ENCODE results near the gene TMEM234.
"Not testable (repeated sequence)": the region's sequence is repeated elsewhere in the genome, so short reads cannot be mapped to it uniquely, and the experiment has no call there.

The TMEM234 gene

GRCh38 chr1:32221980-32222755 lies at the start of gene TMEM234, which contains the start of gene EIF3I:
TMEM234 (minus strand) TSS chr1:32222353; CDS start chr1:32222322, 31 bp downstream.
EIF3I (plus strand) TSS chr1:32222407; CDS start chr1:32222442, 35 bp downstream.
- H3K36me3 ChIP-seq (ENCODE audit: control insufficient read depth, insufficient read depth, low read length) = peaks cover 40% of the 10 kb centered on the region
- peaks cover 8% of the 10 kb centered on the region for H3K4me1 ChIP-seq (ENCODE audit: control insufficient read depth, insufficient read depth, low read length)
- H3K9me3 ChIP-seq (ENCODE audit: control insufficient read depth, insufficient read depth, low read length) = no peaks in the 10 kb centered on the region
- H3K4me3 ChIP-seq (ENCODE audit: low read depth, low read length) = peak within 1 kb of the TSS; percentile 92
- H3K27ac ChIP-seq (ENCODE audit: low read depth, low read length) = peak within 1 kb of the TSS; percentile 93
- H3K9ac ChIP-seq (ENCODE audit: low read depth, low read length) = peak within 1 kb of the TSS; percentile 61
- no peaks in the 10 kb centered on the region for H3K27me3 ChIP-seq (ENCODE audit: control insufficient read depth, insufficient read depth, low read length)

GRCh38 chr1:32269744-32270143 lies 47.6 kb upstream of the TMEM234 start:
- Histone ChIP-seq H3K9ac (ENCODE audit: low read depth, low read length) (no peak overlapping the region), H3K27me3 (ENCODE audit: control insufficient read depth, insufficient read depth, low read length) (no peaks in the 10 kb centered on the region), H3K4me1 (ENCODE audit: control insufficient read depth, insufficient read depth, low read length) (peaks cover 18% of the 10 kb centered on the region), H3K27ac (ENCODE audit: low read depth, low read length) (no peak overlapping the region), H3K4me3 (ENCODE audit: low read depth, low read length) (no peak overlapping the region), H3K36me3 (ENCODE audit: control insufficient read depth, insufficient read depth, low read length) (no peaks in the 10 kb centered on the region), H3K9me3 (ENCODE audit: control insufficient read depth, insufficient read depth, low read length) (no peaks in the 10 kb centered on the region)

GRCh38 chr1:32266921-32267591 lies 44.9 kb upstream of the TMEM234 start:
- Histone ChIP-seq H3K9me3 (ENCODE audit: control insufficient read depth, insufficient read depth, low read length) (no peaks in the 10 kb centered on the region), H3K27me3 (ENCODE audit: control insufficient read depth, insufficient read depth, low read length) (no peaks in the 10 kb centered on the region), H3K9ac (ENCODE audit: low read depth, low read length) (no peak overlapping the region), H3K4me3 (ENCODE audit: low read depth, low read length) (no peak overlapping the region), H3K27ac (ENCODE audit: low read depth, low read length) (no peak overlapping the region), H3K36me3 (ENCODE audit: control insufficient read depth, insufficient read depth, low read length) (no peaks in the 10 kb centered on the region), H3K4me1 (ENCODE audit: control insufficient read depth, insufficient read depth, low read length) (0 out of 2 replicates have a peak, but pooled peaks cover 7% of the 10 kb centered on the region)

- no peak overlapping the region for H3K9ac ChIP-seq (ENCODE audit: low read depth, low read length)
- no peaks in the 10 kb centered on the region for H3K9me3 ChIP-seq (ENCODE audit: control insufficient read depth, insufficient read depth, low read length)
- H3K4me1 ChIP-seq (ENCODE audit: control insufficient read depth, insufficient read depth, low read length) = 0 out of 2 replicates have a peak, but pooled peaks cover 7% of the 10 kb centered on the region
- H3K4me3 ChIP-seq (ENCODE audit: low read depth, low read length) = no peak overlapping the region
- no peaks in the 10 kb centered on the region for H3K27me3 ChIP-seq (ENCODE audit: control insufficient read depth, insufficient read depth, low read length)
- no peaks in the 10 kb centered on the region for H3K36me3 ChIP-seq (ENCODE audit: control insufficient read depth, insufficient read depth, low read length)
- H3K27ac ChIP-seq (ENCODE audit: low read depth, low read length) = no peak overlapping the region
Observed at GRCh38 chr1:32265846-32266245, 43.7 kb upstream of the TMEM234 start.

- H3K9ac ChIP-seq (ENCODE audit: low read depth, low read length) = no peak overlapping the region
- 0 out of 2 replicates have a peak, but pooled peaks cover 7% of the 10 kb centered on the region for H3K4me1 ChIP-seq (ENCODE audit: control insufficient read depth, insufficient read depth, low read length)
- no peak overlapping the region for H3K27ac ChIP-seq (ENCODE audit: low read depth, low read length)
- H3K4me3 ChIP-seq (ENCODE audit: low read depth, low read length) = no peak overlapping the region
- H3K9me3 ChIP-seq (ENCODE audit: control insufficient read depth, insufficient read depth, low read length) = no peaks in the 10 kb centered on the region
- H3K36me3 ChIP-seq (ENCODE audit: control insufficient read depth, insufficient read depth, low read length) = no peaks in the 10 kb centered on the region
- H3K27me3 ChIP-seq (ENCODE audit: control insufficient read depth, insufficient read depth, low read length) = no peaks in the 10 kb centered on the region
Observed at GRCh38 chr1:32263744-32264143, 41.6 kb upstream of the TMEM234 start.

- H3K27ac ChIP-seq (ENCODE audit: low read depth, low read length); H3K36me3 ChIP-seq (ENCODE audit: control insufficient read depth, insufficient read depth, low read length); H3K9me3 ChIP-seq (ENCODE audit: control insufficient read depth, insufficient read depth, low read length); H3K9ac ChIP-seq (ENCODE audit: low read depth, low read length); H3K27me3 ChIP-seq (ENCODE audit: control insufficient read depth, insufficient read depth, low read length); H3K4me1 ChIP-seq (ENCODE audit: control insufficient read depth, insufficient read depth, low read length); H3K4me3 ChIP-seq (ENCODE audit: low read depth, low read length): not testable (repeated sequence)
Observed at GRCh38 chr1:32263236-32263593, 41.1 kb upstream of the TMEM234 start.

GRCh38 chr1:32257227-32257508 lies 35.0 kb upstream of the TMEM234 start:
- H3K4me3 ChIP-seq (ENCODE audit: low read depth, low read length) = no peak overlapping the region
- H3K27me3 ChIP-seq (ENCODE audit: control insufficient read depth, insufficient read depth, low read length) = no peaks in the 10 kb centered on the region
- H3K9ac ChIP-seq (ENCODE audit: low read depth, low read length) = no peak overlapping the region
- no peak overlapping the region for H3K27ac ChIP-seq (ENCODE audit: low read depth, low read length)
- H3K36me3 ChIP-seq (ENCODE audit: control insufficient read depth, insufficient read depth, low read length) = no peaks in the 10 kb centered on the region
- H3K9me3 ChIP-seq (ENCODE audit: control insufficient read depth, insufficient read depth, low read length) = no peaks in the 10 kb centered on the region
- H3K4me1 ChIP-seq (ENCODE audit: control insufficient read depth, insufficient read depth, low read length) = no peaks in the 10 kb centered on the region

- H3K9ac ChIP-seq (ENCODE audit: low read depth, low read length) = no peak overlapping the region
- no peak overlapping the region for H3K27ac ChIP-seq (ENCODE audit: low read depth, low read length)
- no peaks in the 10 kb centered on the region for H3K4me1 ChIP-seq (ENCODE audit: control insufficient read depth, insufficient read depth, low read length)
- H3K36me3 ChIP-seq (ENCODE audit: control insufficient read depth, insufficient read depth, low read length) = no peaks in the 10 kb centered on the region
- no peaks in the 10 kb centered on the region for H3K9me3 ChIP-seq (ENCODE audit: control insufficient read depth, insufficient read depth, low read length)
- no peak overlapping the region for H3K4me3 ChIP-seq (ENCODE audit: low read depth, low read length)
- H3K27me3 ChIP-seq (ENCODE audit: control insufficient read depth, insufficient read depth, low read length) = no peaks in the 10 kb centered on the region
Observed at GRCh38 chr1:32256473-32257226, 34.5 kb upstream of the TMEM234 start.

- Histone ChIP-seq H3K27ac (ENCODE audit: low read depth, low read length) (no peak overlapping the region), H3K36me3 (ENCODE audit: control insufficient read depth, insufficient read depth, low read length) (no peaks in the 10 kb centered on the region), H3K27me3 (ENCODE audit: control insufficient read depth, insufficient read depth, low read length) (no peaks in the 10 kb centered on the region), H3K4me1 (ENCODE audit: control insufficient read depth, insufficient read depth, low read length) (peaks cover 5% of the 10 kb centered on the region; the same call in 1 of the 2 replicates), H3K9me3 (ENCODE audit: control insufficient read depth, insufficient read depth, low read length) (no peaks in the 10 kb centered on the region), H3K4me3 (ENCODE audit: low read depth, low read length) (no peak overlapping the region), H3K9ac (ENCODE audit: low read depth, low read length) (no peak overlapping the region)
Observed at GRCh38 chr1:32255072-32256071, 33.2 kb upstream of the TMEM234 start.
